ENCODE data around the gene EID3.

DNA sequence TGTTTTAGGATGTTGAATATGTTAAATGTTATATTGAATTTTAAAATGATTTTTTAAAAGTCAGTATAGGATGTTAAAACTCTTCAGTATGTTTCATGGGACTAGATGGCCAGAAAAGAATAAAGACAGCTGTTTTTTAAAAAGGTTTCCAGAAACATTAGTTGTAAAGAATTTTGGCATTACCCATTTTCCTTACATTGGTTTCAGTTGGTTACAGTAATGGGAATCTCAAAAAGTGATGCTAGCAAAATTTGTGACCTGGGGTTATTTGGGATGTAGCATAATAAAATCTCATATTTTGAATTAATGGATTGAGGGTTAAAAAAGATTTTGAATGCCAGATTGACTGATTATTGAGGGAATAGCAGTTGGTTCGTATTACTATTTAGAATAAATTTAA is 25.3 kb downstream of the EID3 start:
- TF ChIP-seq, protein P1, sequence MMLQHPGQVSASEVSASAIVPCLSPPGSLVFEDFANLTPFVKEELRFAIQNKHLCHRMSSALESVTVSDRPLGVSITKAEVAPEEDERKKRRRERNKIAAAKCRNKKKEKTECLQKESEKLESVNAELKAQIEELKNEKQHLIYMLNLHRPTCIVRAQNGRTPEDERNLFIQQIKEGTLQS (IDR thresholded peaks at IDR 0.05): no peak
- TF ChIP-seq, protein P1 (CRISPR knock-in tag; conservative IDR thresholded peaks at IDR 0.05): no peak
- TF ChIP-seq CHD1 (IDR thresholded peaks at IDR 0.05; ENCODE audit: low read length) (no peak), NR2F6 (CRISPR knock-in tag; IDR thresholded peaks at IDR 0.05) (no peak), ZNF232 (CRISPR knock-in tag; IDR thresholded peaks at IDR 0.05) (no peak), CHD4 (IDR thresholded peaks at IDR 0.05; ENCODE audit: insufficient read depth, insufficient replicate concordance, low read depth, low read length, poor library complexity, severe bottlenecking) (no peak), NCOA2 (IDR thresholded peaks at IDR 0.05; ENCODE audit: partially characterized antibody in 2 of 2) (no peak), FOS (IDR thresholded peaks at IDR 0.05; ENCODE audit: extremely low read depth, insufficient read length) (no peak)
- TF ChIP-seq, protein P2, sequence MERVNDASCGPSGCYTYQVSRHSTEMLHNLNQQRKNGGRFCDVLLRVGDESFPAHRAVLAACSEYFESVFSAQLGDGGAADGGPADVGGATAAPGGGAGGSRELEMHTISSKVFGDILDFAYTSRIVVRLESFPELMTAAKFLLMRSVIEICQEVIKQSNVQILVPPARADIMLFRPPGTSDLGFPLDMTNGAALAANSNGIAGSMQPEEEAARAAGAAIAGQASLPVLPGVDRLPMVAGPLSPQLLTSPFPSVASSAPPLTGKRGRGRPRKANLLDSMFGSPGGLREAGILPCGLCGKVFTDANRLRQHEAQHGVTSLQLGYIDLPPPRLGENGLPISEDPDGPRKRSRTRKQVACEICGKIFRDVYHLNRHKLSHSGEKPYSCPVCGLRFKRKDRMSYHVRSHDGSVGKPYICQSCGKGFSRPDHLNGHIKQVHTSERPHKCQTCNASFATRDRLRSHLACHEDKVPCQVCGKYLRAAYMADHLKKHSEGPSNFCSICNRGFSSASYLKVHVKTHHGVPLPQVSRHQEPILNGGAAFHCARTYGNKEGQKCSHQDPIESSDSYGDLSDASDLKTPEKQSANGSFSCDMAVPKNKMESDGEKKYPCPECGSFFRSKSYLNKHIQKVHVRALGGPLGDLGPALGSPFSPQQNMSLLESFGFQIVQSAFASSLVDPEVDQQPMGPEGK (CRISPR knock-in tag; IDR thresholded peaks at IDR 0.05; ENCODE audit: borderline replicate concordance): no peak
- TF ChIP-seq, protein P3, sequence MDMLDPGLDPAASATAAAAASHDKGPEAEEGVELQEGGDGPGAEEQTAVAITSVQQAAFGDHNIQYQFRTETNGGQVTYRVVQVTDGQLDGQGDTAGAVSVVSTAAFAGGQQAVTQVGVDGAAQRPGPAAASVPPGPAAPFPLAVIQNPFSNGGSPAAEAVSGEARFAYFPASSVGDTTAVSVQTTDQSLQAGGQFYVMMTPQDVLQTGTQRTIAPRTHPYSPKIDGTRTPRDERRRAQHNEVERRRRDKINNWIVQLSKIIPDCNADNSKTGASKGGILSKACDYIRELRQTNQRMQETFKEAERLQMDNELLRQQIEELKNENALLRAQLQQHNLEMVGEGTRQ (CRISPR knock-in tag; IDR thresholded peaks at IDR 0.05): no peak
